HG02642 (cell line): ENCODE data around the gene PAWR.

Source experiments
- ATAC-seq: cut with Tn5 transposase; IDR thresholded peaks from one replicate; pipeline ENCODE4 v1.9.1; 2021; ENCODE audit warnings: mild to moderate bottlenecking; ENCODE audit not compliant: unreplicated experiment, poor library complexity

PAWR gene, protein sequence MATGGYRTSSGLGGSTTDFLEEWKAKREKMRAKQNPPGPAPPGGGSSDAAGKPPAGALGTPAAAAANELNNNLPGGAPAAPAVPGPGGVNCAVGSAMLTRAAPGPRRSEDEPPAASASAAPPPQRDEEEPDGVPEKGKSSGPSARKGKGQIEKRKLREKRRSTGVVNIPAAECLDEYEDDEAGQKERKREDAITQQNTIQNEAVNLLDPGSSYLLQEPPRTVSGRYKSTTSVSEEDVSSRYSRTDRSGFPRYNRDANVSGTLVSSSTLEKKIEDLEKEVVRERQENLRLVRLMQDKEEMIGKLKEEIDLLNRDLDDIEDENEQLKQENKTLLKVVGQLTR

GRCh38 chr12:79690638-79691510 is at the start of gene PAWR:
Gene PAWR (minus strand): TSS chr12:79690964. CDS start chr12:79690244, 720 bp downstream.
- ATAC-seq = peak; percentile 67

- peak; percentile 90 for ATAC-seq
These were observed 47.3 kb upstream of the PAWR start for GRCh38 chr12:79737875-79738718.

DNA sequence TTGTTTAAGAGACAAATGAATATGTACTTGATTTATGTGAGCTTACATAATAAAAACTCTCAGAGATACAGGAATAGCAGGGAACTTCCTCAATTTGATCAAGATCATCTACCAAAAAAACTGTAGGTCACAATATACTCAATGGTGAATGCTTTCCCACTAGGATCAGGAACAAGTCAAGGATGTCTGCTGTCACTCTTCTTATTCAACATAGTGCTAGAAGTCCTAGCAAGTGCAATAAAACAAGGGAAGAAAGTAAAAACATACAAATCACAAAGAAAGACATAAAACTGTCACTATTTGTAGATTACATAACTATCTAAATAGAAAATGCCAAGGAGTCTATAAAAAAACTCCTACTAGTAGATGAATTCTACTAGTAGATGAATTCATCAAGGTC is 41.9 kb upstream of the PAWR start:
- no peak for ATAC-seq

DNA sequence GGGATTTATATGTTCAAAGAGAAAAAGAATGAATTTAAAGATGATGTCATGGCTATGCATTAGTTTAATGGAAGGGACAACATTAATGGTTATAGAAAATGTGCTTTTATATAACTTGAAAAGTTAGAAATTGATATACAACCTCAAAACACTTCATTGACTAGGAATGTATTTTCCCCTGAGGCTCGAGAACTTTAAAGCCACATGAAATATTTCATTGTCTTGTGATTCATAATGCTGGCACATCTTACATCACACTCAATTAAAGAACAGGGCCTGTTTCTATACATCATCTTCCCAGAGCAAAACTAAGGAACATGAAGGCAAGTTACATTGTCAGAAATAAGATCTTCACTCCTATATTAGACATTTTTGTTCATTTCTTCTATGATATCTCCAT is 35.2 kb upstream of the PAWR start:
- no peak for ATAC-seq

GRCh38 chr12:79717006-79717405 is 26.2 kb upstream of the PAWR start:
- ATAC-seq = no peak

GRCh38 chr12:79715308-79715707 is 24.5 kb upstream of the PAWR start:
- ATAC-seq = no peak

DNA sequence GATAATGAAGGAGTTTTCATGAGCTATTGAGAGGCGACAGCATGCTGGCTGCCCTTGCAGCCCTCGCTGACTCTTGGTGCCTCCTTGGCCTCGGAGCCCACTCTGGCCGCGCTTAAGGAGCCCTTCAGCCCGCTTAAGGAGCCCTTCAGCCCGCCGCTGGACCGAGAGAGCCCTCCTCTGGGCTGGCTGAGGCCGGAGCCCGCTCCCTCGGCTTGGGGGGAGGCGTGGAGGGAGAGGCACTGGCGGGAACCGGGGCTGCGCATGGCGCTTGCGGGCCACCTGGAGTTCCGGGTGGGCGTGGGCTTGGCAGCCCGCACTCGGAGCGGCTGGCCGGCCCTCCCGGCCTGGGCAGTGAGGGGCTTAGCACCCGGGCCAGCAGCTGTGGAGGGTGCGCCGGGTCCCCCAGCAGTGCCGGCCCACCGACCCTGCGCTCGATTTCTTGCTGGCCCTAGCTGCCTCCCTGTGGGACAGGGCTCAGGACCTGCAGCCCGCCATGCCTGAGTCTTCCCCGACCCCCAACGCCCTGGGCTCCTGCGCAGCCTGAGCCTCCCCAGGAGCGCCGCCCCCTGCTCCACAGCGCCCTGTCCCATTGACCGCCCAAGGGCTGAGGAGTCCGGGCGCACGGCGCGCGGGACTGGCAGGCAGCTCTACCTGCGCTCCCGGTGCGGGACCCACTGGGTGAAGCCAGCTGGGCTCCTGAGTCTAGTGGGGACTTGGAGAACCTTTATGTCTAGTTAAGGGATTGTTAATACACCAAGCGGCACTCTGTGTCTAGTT is 20.1 kb upstream of the PAWR start:
- no peak for ATAC-seq

DNA sequence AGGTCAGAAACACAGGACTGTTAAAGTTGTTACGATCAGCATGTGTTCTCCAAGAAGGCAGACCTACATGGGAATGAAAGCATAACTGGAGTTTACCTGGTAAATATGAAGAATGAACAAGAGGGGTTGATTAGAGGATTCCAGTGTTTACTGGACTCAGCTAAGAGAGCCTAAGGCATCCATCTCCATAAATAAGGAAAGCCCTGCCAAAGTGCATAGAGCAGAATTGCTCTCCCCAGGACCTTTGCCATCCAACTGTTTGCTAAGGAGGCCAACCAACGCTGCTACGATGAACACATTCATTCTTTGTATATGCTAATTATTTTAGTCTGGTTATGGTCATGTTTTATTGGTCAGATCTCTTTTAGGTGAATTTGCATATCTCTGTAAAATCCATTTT is 17.1 kb upstream of the PAWR start:
- no peak for ATAC-seq

DNA sequence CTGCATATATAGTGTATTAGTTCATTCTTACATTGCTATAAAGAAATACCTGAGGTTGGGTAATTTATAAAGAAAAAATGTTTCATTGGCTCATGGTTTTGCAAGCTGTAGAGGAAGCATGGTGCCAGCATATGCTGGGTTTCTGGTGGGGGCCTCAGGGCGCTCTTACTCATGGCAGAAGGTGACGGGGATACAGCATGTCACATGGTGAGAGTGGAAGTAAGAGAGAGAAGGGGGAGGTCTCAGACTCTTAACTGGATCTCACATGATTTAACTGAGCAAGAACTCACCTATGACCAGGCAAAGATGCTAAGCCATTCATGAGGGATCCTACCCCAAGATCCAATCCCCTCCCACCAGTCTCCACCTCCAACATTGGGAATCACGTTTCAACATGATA is 15.9 kb upstream of the PAWR start:
- no peak for ATAC-seq

DNA sequence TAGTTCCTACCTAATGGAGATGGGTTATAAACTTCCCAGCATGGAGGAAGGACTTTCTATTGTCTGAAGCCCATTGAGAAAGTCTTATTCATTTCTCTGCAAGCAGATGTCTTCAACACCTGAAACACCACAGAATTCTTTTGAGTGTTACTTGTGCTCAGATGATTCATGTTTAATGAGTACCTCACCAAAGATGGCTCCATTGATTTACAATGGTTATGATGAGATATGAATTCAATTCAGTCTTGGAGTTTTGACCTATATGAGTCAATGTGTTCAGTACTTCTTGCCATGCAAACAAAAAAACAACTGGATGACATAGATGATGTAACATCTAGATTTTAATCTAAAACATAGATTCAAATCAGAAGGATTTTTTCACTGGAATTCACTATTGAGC is 15.4 kb upstream of the PAWR start:
- no peak for ATAC-seq

DNA sequence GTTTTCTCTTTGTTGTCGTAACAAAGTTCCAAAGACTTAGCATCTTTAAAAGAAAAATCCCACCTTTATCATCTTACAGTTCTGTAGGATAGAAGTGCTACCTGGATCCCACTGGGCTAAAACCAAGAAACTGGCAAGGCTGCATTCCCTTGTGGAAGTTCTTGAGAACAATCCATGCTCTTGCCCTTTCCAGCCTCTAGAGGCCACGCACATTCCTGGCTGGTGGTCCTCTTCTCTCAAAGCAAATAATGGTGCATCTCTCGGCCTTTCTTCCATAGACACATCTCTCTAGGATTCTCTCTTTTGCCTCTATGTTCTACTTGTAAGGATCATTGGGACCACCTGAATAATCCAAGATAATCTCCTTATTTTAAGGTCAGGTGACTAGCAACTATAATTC is 8.2 kb upstream of the PAWR start:
- no peak for ATAC-seq

DNA sequence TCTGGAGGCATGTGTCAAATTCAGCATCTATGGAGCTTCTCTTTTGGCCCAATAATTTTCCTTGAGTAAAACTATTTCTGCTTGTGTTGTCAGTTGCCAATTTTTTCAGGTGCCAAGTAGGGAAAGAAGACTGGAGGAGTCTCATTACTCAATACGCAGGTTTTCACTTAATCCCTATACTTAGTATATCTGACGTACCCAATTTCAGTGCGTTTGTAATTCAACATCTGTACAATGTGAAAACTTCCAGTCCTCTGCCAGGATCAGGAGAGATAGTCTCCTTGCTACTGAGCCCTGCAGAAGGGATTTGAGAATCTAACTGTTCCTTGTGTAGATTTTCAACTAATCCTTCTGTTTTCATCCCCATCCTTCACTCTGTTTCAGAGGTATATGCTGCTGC is 5.7 kb upstream of the PAWR start:
- ATAC-seq = no peak

DNA sequence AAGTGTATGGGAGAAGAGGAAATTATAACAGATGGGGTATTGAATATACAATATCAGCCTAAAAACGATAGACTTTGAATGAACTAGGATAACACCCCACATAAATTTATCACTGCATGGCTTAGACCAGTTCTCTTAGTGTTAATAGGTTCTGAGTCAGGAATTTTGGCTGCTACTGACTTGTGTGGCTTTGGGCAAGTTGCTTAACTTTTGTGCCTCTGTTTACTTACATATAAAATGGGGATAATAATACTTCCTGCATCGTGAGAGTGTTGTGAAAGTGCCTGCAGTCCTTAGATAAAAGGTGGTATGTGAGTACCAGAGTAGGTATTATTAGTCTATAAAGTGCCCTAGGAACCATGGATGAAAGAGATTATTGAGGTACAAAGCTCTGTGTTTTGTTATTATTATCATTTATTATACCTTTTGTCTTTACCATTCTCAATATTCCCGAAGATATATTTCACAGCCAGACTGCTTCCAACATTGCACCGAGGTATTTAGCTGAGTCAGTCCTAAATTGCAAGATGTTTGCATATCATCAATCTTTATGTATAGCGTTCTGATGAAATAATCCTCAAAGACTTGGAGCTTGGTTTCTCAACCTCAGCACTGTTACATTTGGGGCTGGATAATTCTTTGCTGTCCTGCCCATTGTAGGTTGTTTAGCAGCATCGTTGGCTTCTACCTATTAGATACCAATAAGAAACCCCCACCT is 2.3 kb upstream of the PAWR start:
- ATAC-seq = no peak

- ATAC-seq = no peak
These were observed 916 bp upstream of the PAWR start for GRCh38 chr12:79691511-79692248.

DNA sequence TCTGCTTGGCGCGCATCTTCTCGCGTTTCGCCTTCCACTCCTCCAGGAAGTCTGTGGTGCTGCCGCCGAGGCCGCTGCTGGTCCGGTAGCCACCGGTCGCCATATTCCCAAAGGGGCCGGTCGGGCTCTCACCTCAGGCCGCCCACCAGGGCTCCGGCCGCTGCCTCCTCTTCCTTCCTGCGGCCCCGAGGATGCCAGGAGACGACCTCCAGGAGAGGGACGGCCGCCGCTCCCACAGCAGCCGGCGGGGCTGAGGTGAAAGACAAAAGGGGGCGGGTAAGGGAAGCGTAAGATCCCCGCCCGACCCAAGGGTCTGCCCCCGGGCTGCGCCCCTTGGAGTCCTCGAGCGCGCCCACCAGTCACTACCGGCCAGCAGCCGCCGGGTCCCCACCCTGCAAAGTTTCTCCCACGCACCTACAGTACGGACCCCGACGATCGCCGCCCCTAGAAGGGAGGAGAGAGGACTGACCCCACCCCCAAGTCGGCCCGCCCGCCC is 574 bp downstream of the PAWR start:
- peak; percentile 36 for ATAC-seq

GRCh38 chr12:79689477-79690141 is 1.2 kb downstream of the PAWR start:
- peak; percentile 32 for ATAC-seq

- no peak for ATAC-seq
These were observed 1.7 kb downstream of the PAWR start for GRCh38 chr12:79689061-79689476.
